Measurements from ENCODE around the gene WASF2.
"Not testable (repeated sequence)": the region's sequence is repeated elsewhere in the genome, so short reads cannot be mapped to it uniquely, and the experiment has no call there.

The WASF2 gene

DNA sequence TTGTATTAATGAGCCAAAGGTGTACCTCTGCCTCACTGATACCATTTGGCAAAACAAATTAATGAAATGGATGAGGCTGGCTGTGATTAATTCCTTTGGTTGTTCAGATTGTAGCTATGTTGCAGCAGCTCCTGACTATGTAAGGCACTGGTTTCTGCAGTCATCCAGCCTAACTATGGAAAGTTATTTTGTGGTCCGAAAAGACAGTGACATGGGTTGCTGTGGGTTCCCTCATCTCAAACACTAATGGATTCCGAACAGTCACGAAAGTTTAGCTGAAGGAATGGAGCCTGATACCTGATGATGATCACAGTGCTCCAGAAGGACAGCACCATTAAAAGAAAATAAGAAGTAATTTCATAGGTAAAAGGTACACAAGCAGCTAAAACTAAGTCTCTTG, 42.6 kb downstream of the WASF2 start:
- DNase-seq: no peak

DNA sequence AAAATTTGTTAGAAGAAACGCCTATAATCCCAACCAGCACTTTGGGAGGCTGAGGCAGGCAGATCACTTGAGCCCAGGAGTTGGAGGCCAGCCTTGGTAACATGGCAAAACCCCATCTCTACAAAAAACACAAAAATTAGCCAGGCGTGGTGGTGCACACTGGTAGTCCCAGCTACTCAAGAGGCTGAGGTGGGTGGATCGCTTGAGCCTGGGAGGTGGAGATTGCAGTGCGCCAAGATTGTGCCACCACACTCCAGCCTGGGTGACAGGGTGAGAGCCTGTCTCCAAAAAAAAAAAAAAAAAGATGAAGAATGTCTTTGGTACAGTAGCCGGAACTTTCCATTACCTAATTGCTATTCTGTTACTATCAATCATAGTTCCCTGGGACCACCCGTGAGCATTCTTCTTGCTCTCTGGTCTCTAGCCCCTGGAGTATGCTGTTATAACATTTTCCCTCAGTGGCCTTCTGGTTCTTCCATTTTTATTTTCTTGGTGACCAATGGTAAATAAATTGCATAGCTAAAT, 43.4 kb downstream of the WASF2 start:
- DNase-seq: no peak

DNA sequence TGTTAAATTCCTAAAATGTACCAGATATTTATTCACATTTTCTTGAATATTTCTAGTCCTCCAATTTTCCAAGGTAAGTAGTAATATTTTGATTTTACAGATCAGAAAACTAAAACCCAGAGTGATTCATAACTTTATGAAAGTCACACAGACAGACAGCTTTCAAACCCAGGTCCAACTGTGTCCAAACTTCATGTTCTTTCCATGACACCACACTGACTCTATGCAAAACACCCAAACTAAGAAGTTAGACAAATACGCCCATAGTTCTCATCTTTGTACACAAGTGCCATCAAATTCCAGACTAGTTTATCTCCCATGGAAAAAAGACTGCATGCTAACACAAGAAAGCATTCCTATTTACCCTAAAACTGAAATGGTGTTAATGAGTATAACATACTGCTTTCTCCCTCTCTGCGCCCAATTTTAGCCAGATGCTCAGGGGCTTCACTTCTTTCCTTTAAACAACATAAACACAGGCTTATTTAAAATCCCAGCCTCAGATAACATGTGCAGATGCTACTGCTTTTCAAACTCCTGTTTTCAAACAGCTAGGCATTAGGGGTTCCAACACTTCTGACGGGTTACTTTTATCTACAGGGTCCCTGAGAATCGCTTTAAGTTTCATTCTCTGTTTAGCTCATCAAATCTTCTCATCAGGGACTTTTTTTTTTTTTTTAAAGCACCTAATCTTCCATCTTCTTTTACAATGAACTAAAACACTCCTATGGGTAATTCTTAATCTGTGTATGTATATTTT, 44.6 kb downstream of the WASF2 start:
- no peak for DNase-seq

DNA sequence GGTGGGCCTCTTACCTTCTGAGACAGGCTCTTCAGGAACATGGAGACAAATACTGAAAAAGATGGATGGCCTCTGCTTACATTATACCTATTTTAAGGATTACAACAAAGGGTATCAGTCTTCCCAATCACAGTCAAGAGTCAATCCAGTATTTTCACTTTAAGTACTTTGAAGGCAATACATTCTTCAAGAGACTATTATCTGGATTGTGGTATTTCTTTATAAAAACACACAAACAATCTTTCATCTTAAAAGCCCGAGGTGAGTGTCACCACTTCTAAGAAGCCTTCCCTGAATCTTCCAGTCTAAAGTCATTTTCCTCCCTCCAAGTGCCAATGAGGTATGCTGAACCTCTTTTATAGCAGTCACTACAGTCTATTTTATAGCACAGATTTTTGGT, 45.3 kb downstream of the WASF2 start:
- no peak for DNase-seq

DNA sequence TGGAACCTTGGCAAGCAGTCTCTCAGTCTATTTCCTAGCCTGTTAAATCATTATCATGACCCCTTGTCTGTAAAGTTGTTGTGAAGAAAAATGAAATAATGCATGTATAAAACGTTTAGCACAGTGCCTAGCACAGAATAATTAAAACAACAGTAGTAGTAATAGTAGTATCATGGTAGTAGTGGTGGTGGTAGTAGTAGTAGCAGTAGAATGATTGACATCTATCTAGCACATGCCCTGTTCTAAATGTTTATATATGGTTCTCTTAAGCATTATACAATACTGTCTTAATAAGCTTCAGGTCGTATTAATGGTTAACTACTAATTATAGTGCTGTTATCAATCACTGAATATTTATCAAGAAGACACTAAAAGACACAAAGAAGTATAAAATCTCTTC, 50.8 kb downstream of the WASF2 start:
- DNase-seq: no peak

DNA sequence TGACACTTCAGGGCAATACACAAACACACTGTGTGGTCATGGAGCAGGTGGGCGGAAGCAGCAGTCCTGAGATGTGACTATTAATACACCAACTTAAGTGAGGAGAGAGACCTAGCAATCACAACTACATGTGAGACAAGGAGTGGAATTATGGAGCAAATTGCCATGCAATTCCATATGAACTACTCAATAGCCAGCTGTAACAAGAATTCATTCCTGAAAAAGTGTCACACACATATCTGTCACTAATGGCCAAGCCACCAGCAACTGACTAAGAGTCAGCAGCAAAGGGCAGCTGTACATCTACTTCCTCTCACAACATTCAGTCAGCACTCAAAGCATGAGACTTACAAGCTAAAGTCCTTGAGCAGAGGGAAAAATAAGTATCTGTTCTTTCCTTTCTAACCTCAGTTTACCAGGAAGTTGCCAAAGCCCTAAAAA, 51.3 kb downstream of the WASF2 start:
- no peak for DNase-seq

DNA sequence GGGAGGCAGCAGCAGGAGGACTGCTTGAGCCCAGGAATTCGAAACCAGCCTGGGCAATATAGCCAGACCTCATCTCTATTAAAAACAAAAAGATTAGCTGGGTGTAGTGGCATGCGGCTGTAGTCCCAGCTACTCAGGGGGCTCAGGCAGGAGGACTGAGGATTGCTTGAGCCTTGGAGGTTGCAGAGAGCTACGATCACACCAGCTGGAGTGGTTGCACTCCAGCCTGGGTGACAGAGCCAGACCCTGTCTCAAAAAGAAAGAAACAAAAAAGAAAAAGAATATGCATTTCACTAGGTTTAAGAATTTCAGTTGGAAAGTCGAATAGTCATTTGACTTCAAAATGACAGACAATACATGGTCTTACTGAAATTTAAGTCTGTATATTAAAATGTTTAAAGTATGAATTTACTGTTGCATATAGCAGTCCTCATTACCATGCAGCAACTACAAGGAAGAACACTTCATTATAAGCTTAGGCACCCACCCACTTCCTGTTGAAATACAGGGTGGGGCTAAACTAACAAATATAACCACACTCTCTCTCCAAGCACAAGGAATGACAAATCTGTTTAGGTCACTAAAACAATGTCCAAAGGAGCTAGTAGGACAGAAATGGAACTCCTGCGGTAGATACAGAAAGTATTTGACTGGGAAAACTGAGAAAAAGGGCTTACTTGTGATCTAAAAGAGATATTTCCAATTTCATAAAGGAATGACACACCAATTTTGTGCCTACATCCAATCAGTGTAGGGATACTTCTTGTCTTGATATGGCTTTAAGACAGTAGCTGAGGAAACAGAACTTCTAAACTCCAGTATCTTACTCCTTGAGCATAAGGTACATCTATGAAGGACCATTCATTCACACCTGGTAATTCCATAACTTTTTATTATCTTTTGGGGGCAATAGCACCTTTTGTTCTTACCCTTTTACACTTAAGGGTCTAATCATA, 53.5 kb downstream of the WASF2 start:
- DNase-seq: no peak

DNA sequence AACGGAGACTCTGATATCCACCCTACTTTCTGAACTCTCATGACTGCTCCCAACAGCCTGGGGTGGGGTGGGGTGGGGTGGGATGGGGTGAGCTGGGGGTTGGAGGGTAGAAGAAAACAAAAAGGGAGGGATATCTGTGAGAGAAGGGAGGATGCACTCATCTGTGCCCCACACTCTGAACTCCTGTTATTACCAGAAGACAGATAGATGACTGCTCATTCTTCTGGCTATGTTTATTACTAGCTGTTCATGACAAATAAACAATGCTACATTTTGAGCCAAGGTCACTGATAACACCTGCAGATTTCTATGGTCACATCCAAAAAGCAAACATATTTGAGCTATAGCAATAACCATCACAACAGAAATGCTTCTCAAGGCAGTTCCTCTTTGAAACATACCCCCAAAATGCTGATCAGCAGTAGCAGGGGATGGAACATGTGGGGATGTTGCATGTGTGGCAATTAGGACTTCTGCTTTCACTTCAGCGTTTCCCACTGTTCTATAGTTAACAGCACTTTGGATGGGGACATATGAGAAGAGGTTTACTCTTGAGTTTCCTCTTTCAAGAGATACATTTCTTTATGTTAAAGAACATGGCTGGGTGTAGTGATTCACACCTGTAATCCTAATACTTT, 54.3 kb downstream of the WASF2 start:
- DNase-seq: no peak

DNA sequence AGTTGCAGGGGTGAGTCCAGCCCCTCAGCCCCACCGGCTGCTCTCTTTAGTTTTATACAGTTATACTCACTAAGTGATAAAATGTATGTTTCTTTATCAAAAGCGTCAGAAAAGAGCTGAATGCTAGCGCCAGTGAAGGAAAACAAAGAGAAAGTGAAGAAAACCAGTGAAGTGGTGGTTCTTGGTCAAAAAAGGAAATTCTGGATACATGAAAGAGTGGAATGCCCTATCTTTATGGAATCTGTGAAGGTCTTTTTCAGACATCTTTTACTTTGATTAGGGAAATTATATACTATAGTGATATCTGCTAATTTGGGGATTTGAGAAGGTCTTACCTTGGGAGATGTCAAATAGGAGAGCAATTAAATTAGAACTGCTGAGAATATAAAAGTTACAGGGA, 56.3 kb downstream of the WASF2 start:
- DNase-seq: no peak

DNA sequence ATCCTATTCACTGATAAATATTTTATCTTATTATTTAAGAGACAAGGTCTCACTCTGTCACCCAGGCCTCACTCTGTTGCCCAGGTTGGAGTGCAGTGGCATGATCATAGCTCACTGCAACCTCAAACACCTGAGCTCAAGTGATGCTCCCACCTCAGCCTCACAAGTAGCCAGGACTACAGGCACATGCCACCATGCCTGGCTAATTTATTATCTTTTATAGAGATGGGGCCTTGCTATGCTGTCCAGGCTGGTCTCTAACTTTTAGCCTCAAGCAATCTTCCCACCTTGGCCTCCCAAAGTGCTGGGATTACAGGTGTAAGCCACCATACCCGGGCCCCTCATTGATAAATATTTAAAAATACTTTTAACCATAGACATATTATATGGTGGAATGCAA, 57.2 kb downstream of the WASF2 start:
- DNase-seq: not testable (repeated sequence)

DNA sequence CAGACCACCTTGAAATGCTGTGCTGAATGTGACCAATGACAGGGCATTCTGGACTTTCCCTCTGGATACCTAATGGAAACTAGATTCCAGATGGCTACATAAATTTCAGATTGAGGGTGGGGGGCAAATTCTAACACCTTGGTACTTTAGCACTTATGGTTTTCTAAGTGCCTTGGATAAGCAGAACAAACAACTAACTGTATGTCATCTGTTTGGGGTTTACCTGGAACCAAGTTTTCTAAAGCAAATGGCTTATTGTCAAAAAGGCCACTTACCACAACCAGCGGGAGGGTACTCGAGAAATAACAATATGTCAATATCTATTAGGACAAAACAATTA, 58.4 kb downstream of the WASF2 start:
- no peak for DNase-seq

DNA sequence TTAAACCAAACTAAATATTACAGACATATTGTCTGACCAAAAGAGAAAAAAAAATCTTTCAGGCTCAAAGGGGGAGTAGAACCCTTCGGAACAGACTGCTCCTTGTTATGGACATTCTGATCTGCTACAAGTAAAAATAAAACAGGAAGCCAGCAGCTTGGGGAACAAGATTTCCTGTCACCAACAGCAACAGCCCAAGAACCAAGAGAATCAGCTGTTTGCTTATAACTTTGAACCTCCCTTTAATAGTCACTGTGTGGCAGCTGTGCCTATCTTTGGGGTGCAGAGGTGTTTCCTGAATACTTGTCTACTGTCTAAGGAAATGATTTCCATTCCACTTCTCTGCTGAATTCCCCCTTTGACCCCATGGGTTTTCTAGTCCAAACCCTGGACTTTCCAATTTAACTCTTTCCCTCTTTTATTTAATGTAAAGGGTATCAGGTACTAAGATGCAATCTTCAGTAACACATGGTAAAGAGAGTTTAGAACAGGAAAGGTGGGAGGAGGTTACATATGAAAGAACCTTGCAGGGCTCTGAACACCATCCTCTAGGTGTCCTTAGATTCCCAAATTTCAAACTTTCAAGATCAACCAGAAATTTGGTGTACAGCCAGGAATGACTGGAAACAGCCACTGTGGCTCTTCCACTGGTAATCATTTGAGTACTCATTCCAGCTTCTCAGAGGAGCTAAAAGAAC, 58.9 kb downstream of the WASF2 start:
- DNase-seq: no peak

DNA sequence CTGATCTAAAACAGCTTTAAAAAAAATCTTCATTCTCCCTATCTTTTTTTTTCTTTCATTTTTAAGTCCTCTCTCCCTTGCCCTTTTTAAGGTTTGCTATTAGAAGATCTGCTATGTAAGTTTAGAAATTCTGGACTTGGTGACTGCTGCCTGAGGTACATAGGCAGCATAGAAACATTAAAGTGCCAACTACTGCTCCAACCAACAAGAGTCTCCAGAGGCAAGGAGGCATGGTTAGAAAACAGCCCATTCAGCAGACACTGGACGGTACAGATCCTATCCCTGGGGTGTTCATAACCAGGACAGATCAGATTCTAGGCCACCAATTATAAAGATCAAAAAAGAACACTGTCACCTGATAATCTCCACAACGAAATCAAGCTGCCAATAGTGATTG, 60.9 kb downstream of the WASF2 start:
- no peak for DNase-seq

DNA sequence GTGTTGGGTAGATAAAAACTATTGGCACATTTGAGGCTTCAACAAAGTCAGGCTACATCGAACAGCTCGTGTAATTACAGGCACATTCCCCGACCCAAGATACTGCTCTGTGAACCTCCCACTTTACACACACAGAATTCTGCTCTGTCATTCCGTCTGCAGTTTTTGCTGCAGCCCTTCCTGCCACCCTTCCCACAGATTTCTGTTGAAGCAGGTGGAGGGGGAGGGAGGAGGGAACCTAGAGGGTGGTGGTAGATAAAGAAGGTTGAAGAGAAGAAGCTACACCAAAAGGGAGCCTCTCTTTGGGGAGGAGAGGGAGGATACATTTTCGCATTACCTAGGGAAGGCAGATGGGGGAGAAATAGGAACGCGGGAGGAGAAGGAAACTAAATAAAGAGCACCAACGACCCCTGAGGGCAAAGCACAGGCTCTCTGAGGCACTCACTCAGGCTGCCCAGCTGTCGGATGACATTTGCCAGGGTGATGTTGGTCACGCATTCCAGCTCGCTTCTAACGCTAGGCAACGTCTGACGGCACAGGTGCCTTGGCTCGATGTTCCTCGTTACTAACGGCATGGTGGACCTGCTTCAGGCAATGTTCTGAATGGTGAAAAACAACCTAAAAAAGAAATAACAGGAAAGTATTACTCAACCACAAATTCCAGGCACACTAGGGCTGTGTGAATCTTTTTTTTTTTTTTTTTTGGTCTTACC, 61.5 kb downstream of the WASF2 start:
- DNase-seq: no peak

DNA sequence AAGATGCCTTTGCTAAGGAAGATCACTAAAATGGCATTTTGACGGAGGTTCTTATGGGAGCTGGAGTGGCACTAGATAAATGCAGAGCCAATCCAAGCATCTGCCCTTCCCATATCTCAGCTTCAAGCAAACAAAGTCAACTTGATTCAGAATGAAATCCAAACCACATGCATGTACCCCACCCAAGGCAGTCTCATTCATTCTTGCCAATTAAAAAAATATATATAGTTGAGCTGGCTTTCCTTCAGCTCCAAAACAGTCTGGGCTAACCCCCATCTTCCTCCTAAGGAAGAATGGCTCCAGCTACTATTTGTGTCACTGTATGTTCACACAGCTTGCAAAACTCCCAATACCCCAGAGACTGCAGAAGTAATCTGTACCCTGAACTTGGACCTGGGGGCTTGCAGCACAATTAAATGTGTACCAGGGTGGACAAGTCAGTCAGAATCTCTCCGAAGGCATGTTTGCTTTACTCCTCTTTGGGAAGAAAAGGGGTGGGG, 62.1 kb downstream of the WASF2 start:
- DNase-seq: no peak

DNA sequence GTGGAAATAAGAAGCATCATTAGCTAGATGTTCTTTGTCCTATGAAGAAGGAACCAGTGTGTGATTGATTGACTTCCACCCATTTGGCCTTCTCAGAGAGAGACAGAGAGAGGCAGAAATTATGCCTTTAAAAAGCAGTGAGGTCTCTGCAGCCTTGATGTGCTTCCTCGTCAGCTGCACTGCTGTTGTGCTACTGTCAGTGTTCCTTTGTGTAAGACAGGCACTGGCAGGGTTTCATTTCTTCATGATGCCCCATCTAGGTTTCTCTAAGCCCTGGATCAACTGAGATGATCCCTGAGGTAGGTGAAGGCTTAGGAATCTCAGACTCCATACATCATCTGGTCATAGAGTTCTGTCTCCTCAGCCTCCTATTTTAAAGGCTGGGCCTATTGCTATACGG, 62.6 kb downstream of the WASF2 start:
- DNase-seq: no peak

DNA sequence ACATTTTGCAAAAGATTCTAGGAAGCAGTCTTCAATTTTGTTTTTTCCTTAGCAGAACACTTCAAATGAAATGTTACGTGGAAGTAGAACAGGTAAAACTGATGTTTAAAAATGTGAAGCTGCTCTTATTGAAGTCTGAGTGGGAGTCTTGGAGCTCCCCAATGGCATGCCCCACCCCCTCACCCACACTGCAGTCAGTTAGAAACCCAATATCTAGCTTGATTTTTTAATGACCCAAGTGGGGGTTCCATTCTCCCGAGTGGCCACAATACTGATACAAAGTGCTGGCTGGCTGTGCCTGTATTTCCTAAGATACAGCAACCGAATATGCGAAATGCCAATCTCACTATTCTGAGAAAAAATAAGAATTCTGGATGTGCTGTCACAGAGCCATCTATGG, 66.3 kb downstream of the WASF2 start:
- no peak for DNase-seq

DNA sequence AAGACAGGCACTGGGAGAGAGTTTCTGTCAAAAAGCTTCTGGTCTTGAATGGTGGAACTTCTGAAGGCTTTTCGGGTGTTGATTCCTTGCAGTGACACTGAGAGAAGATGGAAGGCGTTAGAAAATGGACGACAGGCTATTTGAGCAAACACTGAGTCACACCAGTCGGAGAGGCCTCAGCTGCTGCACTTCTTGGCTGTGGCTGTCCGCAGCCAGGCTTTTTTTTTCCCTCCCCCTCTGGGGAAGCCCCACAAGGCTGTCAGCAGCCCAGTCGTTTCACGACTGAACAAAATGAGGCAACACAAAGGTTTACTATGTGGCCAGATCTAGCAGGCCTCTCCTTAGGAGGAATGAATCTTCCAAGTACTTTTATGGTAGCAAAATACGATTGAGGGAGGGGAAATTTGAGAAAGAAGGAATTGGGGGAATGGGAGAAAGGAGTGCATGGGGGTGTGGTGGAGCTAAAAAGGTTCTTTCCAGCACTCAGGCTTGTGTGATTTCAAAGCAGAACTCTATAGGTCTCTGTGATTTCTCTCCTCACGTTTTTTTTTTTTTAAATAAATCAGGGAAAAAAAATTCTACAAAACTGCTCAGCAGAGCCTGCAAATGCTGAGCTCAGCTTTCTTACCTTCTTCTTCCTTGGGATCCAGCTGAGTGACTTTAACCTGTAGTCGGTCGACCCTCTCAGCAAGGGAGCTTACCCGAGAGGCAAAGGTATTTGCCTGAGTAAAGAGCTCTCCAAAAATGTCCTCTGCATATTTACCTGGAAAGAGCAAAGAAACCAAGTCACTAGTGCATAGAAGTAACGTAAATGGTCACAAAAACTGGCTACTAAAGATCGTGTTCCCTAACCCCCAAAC, 71.4 kb downstream of the WASF2 start:
- no peak for DNase-seq

DNA sequence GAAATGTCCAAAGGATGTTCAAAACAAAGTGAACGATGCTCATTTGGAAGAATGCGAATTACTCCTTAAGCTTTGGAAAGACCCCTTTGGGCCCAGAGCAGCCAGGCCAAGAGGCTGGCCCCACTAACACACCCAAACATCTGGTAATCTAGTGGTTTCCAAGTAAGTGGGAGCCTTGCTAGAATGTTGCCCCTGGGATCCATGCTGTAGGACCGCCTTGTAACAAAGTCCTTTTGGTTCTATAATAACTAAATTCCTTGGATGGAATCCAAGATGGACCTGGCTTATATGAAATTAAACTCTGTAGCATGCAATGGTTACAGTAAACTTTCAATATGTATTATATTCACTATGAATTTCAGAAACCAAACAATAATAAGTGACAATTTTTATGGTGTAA, 72.3 kb downstream of the WASF2 start:
- no peak for DNase-seq

DNA sequence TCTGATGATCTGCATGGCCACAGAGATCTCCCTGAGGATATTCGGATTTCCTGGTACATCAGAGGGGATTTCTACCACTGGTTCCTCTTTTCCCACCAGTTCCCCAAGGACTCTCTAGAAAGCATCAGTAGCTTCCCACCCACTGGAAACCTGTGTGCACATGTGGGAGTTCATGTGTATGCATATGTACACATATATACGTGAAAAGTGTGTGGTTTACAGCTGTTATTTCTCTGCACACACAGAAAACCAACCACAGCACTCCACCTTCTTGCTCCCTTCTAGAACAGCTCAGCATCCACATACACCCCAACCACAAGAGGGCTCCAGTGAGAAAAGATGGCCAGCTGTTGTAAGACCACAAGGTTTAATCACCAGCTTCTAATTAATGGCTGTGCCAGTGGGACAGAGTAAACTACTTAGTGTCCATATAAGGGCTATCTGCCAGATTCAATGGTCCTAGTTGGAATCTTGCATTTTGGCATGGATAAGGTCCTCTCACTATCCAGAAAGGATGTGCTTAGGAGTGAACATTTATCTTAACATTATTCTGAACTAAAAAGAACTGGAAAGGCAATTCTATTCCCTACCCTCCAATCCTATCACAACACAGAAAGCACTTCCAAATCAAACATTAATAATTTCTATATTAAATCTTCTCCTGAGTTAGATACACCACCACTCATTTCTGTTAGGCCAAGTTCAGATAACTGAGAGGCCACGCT, 73.4 kb downstream of the WASF2 start:
- DNase-seq: peak; percentile 38
